Effector memory CD4-positive, alpha-beta T cell (primary cell): Measurements from ENCODE around the gene CHCHD3.
"Not testable (repeated sequence)": the region's sequence is repeated elsewhere in the genome, so short reads cannot be mapped to it uniquely, and the experiment has no call there.

ENCODE experiments used
- DNase-seq, 3 donors: peaks; one replicate each; pipeline ENCODE4 v3.0.0-alpha.2; 2020
- H3K27ac ChIP-seq: 2 replicates; pipeline ENCODE4 v1.7.0; 2013; ENCODE audit warnings: mild to moderate bottlenecking, low read length, moderate library complexity; ENCODE audit not compliant: insufficient read depth, poor library complexity, severe bottlenecking
- H3K27me3 ChIP-seq: replicated peaks from 2 replicates; pipeline ENCODE4 v1.7.0; 2013; ENCODE audit warnings: mild to moderate bottlenecking, low read length; ENCODE audit not compliant: insufficient read depth, control insufficient read depth, poor library complexity, severe bottlenecking
- H3K36me3 ChIP-seq: 2 replicates; pipeline ENCODE4 v1.7.0; 2013; ENCODE audit warnings: mild to moderate bottlenecking, low read length, moderate library complexity; ENCODE audit not compliant: control insufficient read depth, insufficient read depth
- H3K4me1 ChIP-seq: 2 replicates; pipeline ENCODE4 v1.7.0; 2013; ENCODE audit warnings: low read length, mild to moderate bottlenecking; ENCODE audit not compliant: control insufficient read depth, insufficient read depth, poor library complexity, severe bottlenecking
- H3K4me3 ChIP-seq: 2 replicates; pipeline ENCODE4 v1.7.0; 2013; ENCODE audit warnings: low read length, low read depth, mild to moderate bottlenecking; ENCODE audit not compliant: insufficient read depth, poor library complexity, severe bottlenecking
- H3K9me3 ChIP-seq: 2 replicates; pipeline ENCODE4 v1.7.0; 2013; ENCODE audit warnings: mild to moderate bottlenecking, low read length, moderate library complexity; ENCODE audit not compliant: control insufficient read depth

The CHCHD3 gene

DNA sequence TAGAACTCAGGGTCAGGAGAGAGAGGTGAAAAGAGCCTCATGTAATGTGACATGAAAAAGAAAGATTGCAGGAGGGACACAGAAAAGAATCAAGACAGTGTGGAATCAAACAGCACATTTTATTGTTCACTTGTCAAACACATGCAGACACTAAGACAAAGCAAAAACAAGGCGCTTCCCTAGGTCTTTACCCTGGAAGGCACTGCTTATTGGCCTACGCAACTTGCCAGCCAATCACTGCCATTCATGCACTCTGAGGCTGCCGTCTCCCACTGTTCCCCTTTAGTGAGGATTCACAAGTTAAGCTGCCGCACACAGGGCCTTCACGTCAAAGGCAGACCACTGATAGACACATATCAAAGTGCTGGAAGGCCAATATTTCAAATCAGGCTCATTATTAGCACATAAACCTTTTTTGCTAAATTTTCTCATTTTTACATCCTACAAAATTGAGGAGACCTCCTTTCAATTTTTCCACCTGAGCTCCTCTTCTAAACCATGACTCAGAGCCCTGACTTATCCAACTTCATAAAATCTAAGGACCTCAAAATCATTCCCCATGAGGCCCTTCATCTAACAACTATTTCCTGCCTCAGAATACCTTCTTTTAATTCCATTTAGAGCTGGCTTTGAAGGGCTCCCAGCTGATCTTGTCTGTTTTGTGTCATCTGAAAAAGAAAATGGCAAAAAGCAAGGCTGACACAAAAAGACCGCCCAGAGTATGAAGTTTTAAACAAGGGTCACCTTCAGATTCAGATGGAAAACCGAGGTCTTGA, 149.4 kb downstream of the CHCHD3 start:
- Histone ChIP-seq H3K27me3 (no peaks in the 10 kb centered on the region), H3K27ac (no peak overlapping the region), H3K4me1 (no peaks in the 10 kb centered on the region), H3K36me3 (no peaks in the 10 kb centered on the region), H3K4me3 (no peak overlapping the region), H3K9me3 (no peaks in the 10 kb centered on the region)
- DNase-seq, result no peak

DNA sequence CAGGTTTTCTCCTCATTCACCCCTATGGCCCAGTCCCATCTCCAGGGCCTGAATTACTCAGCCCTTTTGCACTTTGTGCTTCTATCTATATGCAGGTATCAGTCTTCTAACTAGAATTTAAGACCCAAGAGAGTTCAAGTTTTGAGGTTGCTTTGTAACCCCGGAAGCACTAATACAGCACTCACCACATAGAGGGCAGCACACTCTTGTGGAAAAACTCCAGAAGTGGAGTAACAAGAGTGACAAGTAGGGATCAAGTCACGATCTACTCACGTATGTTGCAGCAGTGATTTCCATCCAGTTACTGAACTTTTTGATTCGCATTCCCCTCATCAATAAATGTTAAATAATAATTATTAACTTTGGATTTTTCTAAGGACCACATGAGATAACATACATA, 151.0 kb downstream of the CHCHD3 start:
- Histone ChIP-seq H3K4me3 (no peak overlapping the region), H3K27me3 (no peaks in the 10 kb centered on the region), H3K36me3 (no peaks in the 10 kb centered on the region), H3K27ac (no peak overlapping the region), H3K4me1 (no peaks in the 10 kb centered on the region), H3K9me3 (no peaks in the 10 kb centered on the region)
- DNase-seq, result no peak

DNA sequence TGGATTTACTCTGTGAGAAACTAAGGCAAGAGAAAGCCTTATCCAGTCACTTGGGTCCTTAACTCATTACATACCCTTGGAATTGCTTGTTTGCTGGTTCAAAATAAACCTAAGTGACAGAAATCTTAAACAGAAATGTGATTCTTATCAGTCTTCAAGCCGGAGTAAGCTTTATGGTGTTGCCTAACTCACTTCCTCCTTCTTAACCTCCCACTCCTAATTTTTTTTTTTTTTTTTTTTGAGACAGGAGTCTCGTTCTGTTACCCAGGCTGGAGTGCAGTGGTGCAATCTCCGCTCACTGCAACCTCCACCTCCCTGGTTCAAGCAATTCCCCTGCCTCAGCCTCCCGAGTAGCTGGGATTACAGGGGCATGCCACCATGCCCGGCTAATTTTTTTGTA, 151.9 kb downstream of the CHCHD3 start:
- not testable (repeated sequence) for H3K36me3 ChIP-seq, H3K27ac ChIP-seq, H3K9me3 ChIP-seq, H3K27me3 ChIP-seq, H3K4me1 ChIP-seq, DNase-seq, H3K4me3 ChIP-seq

DNA sequence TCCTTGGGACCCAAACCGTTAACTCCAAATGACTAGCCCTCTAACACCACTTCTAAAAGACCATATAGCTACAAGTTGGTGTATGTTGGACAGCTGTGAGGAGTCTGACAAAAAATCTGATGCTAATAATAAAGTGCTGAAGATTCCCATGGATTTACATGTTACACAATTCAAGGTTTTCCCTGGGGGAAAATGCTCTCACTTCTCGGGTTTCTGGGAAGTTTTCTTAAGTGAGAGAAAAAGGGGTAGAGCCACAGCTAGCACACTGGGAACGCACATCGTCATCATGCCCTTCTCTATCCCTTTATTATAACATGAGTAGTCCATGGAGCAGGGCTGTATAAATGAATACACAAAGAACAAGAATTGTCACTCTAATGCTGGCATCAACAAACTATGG, 162.1 kb downstream of the CHCHD3 start:
- Histone ChIP-seq H3K36me3 (no peaks in the 10 kb centered on the region), H3K9me3 (no peaks in the 10 kb centered on the region), H3K4me1 (no peaks in the 10 kb centered on the region), H3K27me3 (no peaks in the 10 kb centered on the region), H3K4me3 (no peak overlapping the region), H3K27ac (no peak overlapping the region)
- no peak for DNase-seq

DNA sequence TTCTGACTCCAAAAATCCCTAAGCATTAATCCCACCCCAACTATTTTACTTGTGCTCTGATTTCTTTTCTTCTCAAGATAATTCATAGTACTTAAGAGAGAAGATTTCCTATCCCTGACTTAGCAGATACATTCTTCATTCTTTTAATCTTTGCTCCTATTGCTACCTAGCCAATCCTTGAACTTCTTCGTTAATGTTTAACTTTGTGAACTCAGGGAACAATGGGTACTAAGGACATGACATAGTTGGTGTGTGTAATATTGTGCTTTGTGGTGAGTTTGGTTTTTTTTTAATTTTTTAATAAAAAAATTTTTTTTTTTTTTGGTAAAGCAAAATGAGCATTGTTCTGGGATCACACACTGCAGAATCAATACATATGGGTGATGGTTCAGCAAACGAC, 166.2 kb downstream of the CHCHD3 start:
- H3K4me3 ChIP-seq, result no peak overlapping the region
- no peak for DNase-seq
- no peaks in the 10 kb centered on the region for H3K27me3 ChIP-seq
- H3K36me3 ChIP-seq, result no peaks in the 10 kb centered on the region
- no peak overlapping the region for H3K27ac ChIP-seq
- no peaks in the 10 kb centered on the region for H3K9me3 ChIP-seq
- H3K4me1 ChIP-seq, result no peaks in the 10 kb centered on the region

DNA sequence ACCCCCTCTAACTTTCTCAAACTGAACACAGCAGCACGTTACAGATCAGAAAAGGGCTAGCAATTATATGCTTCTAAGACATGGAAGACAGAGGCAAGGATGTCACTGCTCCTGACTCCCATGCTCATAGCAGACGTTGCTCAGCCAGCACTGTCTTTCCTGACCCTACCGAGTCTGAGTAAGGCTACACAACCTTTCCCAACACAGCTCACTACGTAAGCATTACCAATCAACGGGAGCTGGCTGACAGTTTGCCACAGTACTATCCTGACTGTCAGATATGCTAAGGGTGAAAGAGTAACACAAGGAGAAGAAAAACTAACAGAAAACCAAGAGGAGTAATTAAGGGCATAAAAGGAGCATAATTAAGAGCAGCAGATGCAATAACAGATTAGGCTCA, 171.2 kb downstream of the CHCHD3 start:
- DNase-seq, result no peak
- Histone ChIP-seq H3K27ac (no peak overlapping the region), H3K9me3 (no peaks in the 10 kb centered on the region), H3K4me1 (no peaks in the 10 kb centered on the region), H3K4me3 (no peak overlapping the region), H3K27me3 (no peaks in the 10 kb centered on the region), H3K36me3 (no peaks in the 10 kb centered on the region)

DNA sequence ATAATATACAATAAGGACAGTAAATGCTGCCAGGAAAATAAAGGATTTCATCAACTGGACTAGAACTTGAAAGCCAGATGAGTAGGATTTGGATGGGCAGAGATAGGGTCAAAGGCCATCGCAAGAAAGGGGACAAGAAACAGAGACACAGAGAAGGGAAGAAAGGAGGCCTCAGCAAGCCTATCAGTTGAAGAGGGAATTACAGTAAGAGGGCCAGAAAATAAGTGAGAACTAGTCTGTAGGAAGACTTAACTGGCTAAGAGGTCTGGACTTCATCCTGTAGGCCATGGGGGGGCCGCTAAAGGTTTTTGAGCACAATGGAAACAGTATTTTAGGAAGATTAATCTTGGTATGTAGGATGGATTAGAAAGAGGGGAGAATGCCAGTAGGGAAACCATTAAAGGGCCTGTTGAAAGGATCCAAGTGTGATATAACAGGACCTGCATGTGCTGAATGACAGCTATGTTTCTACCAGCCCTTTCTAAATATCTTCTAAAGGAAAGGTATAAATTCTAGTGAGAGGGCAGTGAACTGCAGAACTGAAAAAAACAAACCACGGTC, 174.4 kb downstream of the CHCHD3 start:
- Histone ChIP-seq H3K4me1 (no peaks in the 10 kb centered on the region), H3K27me3 (no peaks in the 10 kb centered on the region), H3K4me3 (no peak overlapping the region), H3K9me3 (no peaks in the 10 kb centered on the region), H3K36me3 (no peaks in the 10 kb centered on the region), H3K27ac (no peak overlapping the region)
- DNase-seq, result no peak

DNA sequence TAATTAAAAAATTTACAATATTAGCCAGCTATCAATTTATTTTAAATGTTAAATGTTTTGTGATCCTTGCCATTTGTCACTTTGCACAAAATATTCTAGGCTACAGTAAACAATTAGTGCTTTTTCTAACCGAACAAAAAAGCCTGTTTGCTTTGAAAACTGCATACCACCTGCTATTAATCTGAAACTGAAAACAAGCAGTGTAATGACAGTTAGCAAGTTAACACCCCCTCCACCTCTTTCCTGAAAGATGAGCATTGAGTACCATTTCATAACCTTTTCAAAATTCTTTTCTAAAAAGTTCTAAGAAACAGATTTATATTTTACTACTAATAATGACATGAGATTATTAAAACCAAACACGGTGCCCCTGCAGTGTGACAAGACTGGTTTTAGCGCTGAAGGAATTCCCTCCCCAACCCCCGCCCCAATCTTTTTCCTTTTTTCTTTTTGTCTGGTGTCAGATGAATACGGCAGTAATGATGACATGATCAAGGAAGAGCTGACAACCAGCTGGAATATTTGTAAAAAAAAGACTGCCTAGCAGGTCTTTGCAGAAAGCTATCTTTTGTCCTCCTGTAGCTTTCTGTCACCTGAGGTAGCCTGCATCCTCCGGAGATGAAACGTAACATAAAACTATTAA, 175.6 kb downstream of the CHCHD3 start:
- H3K27me3 ChIP-seq, result no peaks in the 10 kb centered on the region
- DNase-seq, result no peak
- no peak overlapping the region for H3K4me3 ChIP-seq
- H3K36me3 ChIP-seq, result no peaks in the 10 kb centered on the region
- H3K27ac ChIP-seq, result no peak overlapping the region
- H3K4me1 ChIP-seq, result no peaks in the 10 kb centered on the region
- no peaks in the 10 kb centered on the region for H3K9me3 ChIP-seq

DNA sequence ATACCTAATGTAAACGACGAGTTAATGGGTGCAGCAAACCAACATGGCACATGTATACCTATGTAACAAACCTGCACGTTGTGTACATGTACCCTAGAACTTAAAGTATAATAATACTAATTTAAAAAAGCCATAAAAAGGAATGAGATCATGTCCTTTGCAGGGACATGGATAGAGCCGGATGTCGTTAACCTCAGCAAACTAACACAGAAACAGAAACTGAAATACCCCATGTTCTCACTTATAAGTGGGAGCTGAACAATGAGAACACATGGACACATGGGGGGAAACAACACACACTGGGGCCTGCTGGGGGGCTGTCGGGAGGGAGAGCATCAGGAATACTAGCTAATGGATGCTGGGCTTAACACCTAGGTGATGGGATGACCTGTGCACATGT, 176.8 kb downstream of the CHCHD3 start:
- H3K27ac ChIP-seq, H3K27me3 ChIP-seq, H3K4me1 ChIP-seq, H3K36me3 ChIP-seq, DNase-seq, H3K4me3 ChIP-seq, H3K9me3 ChIP-seq: not testable (repeated sequence)

DNA sequence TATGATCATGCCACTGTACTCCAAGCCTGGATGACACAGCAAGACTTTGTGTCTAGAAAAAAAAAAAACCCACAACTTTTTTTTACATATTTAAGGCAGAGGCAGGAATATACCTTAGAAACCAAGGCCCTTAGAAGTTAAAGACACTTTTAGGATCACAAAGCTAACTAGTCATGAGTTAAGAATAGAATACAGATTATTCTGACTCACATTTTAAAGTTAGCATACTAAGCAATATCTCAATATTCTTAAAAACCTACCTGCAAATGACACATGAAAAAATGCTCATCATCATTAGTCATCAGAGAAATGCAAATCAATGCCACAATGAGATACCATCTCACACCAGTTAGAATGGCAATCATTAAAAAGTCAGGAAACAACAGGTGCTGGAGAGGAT, 177.7 kb downstream of the CHCHD3 start:
- no peak for DNase-seq
- H3K27me3 ChIP-seq, result no peaks in the 10 kb centered on the region
- no peak overlapping the region for H3K4me3 ChIP-seq
- no peaks in the 10 kb centered on the region for H3K9me3 ChIP-seq
- no peak overlapping the region for H3K27ac ChIP-seq
- no peaks in the 10 kb centered on the region for H3K4me1 ChIP-seq
- no peaks in the 10 kb centered on the region for H3K36me3 ChIP-seq
